Skin epidermis (tissue), 12 donors: ENCODE results near the gene CHRM5.

ENCODE experiments used
- H3K27ac ChIP-seq, 21 experiments: fragments of 200-600 bp; sonication (generic) in 11 of 21; one replicate each; pipeline ENCODE4 v1.5.0; 2020; ENCODE audit warnings: mild to moderate bottlenecking in 3 of 21, inconsistent platforms in 2 of 21, moderate library complexity in 2 of 21
- H3K4me3 ChIP-seq, 7 experiments: fragments of 200-600 bp; sonication (generic) in 2 of 7; one replicate each; pipeline ENCODE4 v1.5.0; 2020; ENCODE audit warnings: inconsistent platforms in 2 of 7, mild to moderate bottlenecking in 2 of 7, moderate library complexity in 1 of 7

CHRM5 gene, protein sequence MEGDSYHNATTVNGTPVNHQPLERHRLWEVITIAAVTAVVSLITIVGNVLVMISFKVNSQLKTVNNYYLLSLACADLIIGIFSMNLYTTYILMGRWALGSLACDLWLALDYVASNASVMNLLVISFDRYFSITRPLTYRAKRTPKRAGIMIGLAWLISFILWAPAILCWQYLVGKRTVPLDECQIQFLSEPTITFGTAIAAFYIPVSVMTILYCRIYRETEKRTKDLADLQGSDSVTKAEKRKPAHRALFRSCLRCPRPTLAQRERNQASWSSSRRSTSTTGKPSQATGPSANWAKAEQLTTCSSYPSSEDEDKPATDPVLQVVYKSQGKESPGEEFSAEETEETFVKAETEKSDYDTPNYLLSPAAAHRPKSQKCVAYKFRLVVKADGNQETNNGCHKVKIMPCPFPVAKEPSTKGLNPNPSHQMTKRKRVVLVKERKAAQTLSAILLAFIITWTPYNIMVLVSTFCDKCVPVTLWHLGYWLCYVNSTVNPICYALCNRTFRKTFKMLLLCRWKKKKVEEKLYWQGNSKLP

DNA sequence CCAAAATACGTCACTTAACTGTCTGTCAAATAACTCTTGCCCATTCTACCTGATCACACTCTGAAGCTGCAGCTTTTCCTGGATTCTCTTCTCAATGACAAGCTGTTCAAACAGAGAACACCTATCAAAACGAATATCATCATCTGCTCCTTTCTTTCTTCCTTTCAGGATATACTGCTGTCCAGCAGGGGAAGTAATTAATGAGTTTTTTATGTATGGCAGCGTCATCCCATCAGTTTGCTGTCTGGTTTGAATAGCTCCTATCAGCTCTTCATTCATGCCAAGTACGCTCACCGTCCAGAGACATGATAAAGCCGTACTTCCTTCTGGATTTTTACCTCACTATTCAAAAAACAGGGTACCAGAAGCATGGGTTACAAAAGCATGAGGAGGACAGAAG lies at the start of gene CHRM5:
Gene CHRM5 (plus strand): TSS at position 274 of the 400 bp plus-strand sequence. CDS start 94,221 bp downstream, outside the sequence.
- H3K27ac ChIP-seq = no peak within 1 kb of the TSS
- no peak within 1 kb of the TSS for H3K4me3 ChIP-seq

DNA sequence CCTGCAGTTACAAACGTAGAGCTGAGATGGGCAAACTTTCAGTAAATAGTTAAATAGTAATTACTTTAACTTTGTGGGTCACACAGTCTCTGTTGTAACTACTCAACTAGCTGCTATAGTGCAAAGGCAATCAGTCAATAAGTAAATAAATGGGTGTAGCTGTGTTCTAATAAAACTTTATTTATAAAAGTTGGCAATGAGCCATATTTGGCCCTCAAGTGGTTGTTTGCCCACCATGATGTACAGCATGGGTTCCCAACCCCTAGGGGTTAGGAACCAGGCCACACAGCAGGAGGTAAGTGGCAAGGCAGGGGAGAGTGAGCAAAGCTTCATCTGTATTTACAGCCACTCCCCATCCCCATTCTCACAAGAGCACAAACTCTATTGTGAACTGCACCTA lies 44.9 kb upstream of the CHRM5 start:
- no peak overlapping the region for H3K27ac ChIP-seq
- no peak overlapping the region for H3K4me3 ChIP-seq

DNA sequence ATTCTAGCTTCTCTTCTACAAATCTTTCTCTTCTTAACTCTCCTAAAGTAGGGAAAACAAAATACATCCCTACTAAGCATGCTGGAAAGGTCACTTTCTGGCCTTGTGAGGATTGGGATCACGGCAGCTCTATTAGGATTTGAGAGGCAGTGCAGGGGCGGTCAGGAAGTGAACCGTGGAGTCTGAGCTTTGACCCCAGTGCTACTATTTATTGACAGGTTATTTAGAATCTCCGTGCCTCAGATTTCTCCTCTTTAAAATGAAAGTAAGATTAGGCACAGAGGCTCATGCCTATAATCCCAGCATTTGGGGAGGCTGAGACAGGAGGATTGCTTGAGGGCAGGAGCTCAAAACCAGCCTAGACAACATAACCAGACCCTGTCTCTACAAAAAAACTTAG lies 42.0 kb upstream of the CHRM5 start:
- Histone ChIP-seq H3K27ac (no peak overlapping the region), H3K4me3 (no peak overlapping the region)

DNA sequence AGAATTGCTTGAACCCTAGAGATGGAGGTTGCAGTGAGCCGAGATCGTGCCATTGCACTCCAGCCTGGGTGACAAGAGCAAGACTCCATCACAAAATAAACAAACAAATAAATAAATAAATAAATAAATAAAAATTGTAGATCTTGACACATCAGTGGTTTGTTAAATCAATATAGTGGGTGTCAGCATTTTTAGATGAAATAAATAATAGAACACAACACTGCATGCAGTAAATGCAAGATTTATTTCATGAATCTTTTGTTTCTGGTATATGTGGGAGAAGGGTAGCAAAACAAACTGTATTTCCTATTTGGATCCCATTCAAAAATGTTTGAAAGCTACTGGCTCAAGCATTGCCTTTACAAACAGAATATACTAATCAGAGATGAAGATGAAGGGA lies 35.6 kb upstream of the CHRM5 start:
- Histone ChIP-seq H3K27ac (no peak overlapping the region), H3K4me3 (no peak overlapping the region)

DNA sequence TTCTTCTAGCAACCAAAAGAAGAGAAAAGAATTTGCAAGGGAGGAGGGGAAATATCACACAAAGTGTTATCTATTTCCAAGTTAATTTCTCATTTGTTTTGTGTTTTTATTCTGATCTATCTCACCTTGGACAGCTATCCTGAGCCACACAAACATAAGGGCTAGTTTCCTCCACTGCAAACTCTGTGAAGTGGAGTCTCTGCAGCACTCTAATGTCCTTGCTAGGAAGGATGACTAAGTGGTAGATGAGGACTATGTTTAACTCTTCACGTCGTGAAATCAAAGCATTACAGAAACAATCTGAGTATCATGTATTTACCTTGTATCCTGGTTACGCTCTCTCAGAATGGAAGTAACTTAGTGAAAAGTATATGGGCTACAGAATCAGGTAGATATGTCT lies 33.9 kb upstream of the CHRM5 start:
- Histone ChIP-seq H3K27ac (no peak overlapping the region), H3K4me3 (no peak overlapping the region)

DNA sequence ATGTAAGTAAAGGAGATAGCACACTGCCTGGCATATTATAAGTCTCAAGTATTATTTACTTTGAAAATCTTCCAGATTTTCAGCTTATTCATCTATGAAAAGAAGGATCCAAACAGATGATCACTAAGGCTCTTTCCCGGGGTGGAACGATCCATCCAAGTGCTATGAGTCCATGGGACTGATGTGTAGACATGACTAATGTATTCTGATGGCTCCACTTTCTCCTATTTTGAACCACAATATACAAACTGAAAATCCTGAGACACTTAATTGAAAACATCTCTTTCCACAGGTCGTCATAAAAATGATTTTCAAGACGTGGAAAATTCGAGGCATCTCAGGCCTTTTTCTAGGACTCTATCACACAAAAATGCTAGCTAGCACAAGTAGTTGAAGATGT lies 33.4 kb upstream of the CHRM5 start:
- Histone ChIP-seq H3K27ac (no peak overlapping the region), H3K4me3 (no peak overlapping the region)

DNA sequence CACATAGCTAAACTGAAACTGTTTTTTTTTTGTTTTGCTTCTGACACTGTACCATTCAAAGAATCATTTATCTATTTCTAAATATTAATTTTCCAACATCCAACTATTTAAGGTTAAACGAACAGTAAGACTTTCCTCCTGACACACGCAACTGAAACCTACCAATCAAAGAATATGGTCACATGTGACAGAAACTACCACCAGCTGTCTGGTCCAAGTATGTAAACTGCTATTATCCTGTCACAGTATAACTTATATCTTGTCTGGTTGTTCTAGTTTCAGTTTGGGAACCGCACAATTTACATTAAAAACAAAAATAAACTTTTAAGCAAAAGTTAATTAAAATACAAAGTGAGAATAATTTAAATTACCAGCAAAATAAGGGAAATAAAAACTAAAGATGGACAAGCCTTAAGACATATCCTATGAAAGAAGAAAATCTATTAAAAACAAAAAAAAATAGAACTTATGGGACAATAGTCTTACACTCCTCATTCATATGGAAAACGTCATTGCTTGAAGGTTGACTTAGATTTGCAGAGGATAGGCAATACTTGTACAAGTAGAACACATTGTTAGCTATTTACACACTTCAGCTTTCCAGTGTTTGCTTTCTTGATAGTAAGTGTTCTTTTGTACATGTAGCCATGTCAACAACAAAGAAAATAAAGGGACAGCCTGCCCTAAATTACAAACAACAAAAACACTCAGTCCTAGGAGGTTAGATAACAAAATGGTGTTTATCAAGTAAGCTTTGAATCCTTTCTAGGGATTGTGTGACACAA lies 26.8 kb upstream of the CHRM5 start:
- Histone ChIP-seq H3K27ac (no peak overlapping the region), H3K4me3 (no peak overlapping the region)

DNA sequence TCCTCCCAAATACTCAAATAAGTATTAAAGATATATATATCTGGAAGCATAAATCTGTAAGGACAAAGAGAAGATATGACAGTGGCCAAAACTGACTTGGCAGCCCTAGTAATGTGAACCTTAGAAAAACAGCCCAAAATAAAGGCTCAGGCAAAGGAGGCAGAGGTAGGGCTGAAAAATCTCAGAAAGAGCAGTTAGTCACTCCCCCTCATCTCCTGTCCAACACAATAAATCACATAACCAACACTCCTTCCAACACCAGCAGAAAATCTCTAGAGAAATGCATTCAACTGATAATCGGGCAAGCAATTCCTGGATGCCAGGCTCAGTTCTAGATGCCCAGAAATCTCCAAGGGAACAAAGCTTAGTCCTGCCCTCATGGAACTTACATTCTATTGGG lies 22.1 kb upstream of the CHRM5 start:
- H3K27ac ChIP-seq = no peak overlapping the region

DNA sequence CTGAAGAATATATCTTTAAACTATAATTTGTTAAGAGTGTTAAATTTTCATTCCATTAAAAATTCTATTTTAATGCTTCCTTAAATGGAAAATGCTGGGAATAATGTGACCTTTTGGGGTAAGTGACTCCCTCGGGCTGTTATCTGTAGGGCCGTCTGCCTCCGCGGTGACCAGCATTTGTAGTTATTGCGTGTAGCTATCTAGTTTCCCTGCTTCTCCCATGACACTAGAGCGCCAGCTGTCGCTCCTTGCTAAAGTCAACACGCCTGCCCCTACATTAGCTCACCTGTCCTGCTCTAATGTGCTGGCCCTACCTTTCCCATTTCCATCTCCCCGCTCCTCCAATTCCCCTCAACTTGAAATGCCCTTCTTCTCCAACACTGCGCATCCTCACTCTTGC lies 12.4 kb upstream of the CHRM5 start:
- no peak overlapping the region for H3K4me3 ChIP-seq
- H3K27ac ChIP-seq = no peak overlapping the region

More for the DNA sequence above, 22.1 kb upstream of the CHRM5 start:
- no peak overlapping the region for H3K4me3 ChIP-seq

DNA sequence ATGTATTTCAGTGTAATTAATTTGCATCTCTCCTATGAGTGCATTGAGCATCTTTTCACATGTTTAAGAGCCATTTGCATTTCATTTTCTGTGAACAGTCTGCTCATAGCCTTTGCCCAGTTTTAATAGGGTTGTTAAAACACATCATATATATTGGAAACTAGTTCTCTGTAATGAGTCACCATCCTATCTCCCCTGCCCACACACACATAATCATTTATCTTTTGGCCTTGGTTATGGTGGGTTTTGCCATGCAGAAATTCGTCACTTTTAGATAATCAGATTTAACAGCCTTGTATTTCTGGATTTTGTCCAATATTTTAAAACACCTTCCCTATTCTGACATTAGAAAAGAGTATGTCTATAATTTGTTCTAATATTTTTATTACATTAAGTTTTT lies 11.9 kb upstream of the CHRM5 start:
- H3K4me3 ChIP-seq = no peak overlapping the region
- H3K27ac ChIP-seq = no peak overlapping the region

DNA sequence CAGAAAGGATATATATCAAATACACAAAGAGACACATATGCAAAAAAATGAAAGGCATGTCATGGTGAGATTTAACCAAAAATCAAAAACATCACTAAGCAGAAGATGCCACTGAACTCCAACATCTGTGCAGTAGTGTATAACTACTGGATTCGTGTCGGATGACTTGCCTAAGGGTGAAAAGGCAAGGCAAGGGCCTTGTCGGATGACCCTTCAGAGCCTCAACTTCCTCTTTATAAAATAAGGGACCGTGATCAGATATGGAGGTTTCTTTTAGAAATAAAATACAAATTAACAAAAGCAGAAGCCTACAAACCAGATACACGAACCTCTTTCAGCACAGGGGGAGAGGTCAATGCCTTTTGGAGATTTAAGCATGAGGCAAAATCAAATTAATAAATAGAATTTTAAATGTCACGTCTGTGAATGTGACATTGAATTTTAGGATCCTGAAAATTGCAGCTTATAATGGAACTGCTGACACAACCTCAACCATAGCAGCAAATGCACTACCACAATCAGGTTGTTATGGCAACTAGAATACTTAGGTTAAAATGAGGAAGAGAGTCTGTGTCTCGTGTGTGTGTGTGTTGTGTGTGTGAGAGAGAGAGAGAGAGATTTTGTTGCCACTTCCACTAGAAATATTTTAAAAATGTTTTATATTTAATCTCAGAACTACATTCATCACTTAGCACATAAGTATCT lies 8.3 kb upstream of the CHRM5 start:
- no peak overlapping the region for H3K4me3 ChIP-seq
- no peak overlapping the region for H3K27ac ChIP-seq

DNA sequence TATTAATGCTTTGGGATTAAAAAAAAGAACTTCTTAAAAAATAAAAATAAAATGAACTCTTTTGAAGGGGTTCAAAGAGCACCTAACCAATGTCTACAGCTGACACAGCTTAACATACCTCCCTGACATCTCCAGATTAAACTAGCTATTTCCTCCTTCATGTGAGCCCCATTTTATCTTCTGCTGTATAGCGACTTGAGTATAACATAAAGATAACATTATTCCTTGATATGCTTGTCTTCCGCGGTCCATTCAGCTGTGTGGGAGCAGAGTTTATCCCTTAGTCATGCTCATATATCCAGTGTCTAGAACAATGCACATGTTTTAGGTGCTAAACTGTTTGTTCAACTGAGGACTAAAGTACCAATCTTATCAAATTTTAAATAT lies 7.8 kb upstream of the CHRM5 start:
- Histone ChIP-seq H3K4me3 (no peak overlapping the region), H3K27ac (no peak overlapping the region)

DNA sequence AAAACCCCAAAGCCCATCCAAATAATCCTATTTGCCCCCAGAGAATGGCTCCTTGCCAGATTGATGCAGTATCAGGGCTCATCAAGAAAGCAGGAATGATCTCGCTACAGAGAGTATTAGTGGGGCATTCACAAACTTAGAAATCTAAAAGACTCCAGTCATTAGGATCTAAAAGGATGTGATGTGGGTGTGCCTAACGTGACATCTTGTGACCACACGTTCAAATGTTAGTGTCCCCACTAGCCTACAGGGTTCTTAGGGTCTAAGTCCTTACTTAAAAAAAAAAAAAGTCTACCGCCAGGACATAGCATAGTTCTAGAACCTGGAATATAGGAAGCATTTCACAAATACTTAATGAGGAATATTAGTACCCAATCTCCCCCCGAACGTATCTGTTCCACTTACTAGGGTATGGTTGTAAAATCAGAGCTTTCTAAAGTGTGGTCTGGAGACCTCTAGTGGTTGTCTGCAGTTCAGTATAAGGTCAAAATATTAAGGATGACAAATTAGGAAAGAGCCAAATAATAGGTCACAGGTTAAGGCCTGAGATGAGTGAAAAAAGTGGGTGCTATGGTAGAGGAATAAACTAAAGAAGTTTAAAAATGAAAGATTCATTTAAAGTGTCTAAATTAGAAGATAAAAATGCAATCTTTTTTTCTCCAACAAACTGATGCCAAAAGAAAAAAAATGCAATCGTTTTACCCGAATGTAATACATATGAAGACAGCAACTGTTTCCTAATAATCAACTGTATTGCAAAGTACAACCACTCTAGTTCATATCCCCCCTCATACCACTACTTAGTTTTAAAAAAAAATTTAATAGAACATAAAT lies 4.2 kb upstream of the CHRM5 start:
- no peak overlapping the region for H3K4me3 ChIP-seq
- H3K27ac ChIP-seq = no peak overlapping the region

DNA sequence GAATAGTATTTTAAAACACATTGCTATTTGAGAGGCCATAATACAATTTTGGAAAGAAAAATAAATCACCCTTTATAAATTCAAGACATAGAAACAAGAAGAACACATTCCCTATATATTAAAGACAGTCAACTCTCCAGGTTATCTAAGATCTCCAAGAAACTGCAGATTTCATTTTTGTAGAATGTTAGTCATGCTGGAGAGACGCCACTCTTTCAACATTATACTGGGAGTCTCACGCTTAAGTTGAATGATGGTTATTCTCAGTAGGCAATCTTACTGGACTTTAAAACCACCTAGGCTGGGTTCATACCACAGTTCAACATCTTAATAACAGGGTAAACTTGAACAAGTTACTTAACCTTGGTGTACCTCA lies 3.6 kb upstream of the CHRM5 start:
- Histone ChIP-seq H3K4me3 (no peak overlapping the region), H3K27ac (no peak overlapping the region)

DNA sequence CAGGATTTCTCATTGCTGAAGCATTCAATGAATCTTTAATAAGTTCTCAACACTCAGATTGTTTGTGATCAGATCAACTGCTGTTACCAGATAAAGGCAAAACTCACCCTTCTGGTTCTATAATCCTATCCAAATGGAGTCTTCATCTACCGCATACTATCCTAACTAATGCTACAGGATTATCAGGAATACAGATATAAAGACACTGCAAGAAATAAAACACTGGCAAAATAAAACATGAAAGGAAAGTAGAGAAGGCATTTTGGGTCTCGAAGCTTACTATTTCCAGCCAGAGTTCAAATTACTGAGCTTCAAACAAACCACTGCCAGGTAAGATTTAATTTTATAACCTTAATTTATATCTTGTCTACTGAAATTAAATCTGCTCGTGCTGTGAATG lies 524 bp downstream of the CHRM5 start:
- H3K4me3 ChIP-seq = no peak overlapping the region
- no peak overlapping the region for H3K27ac ChIP-seq

DNA sequence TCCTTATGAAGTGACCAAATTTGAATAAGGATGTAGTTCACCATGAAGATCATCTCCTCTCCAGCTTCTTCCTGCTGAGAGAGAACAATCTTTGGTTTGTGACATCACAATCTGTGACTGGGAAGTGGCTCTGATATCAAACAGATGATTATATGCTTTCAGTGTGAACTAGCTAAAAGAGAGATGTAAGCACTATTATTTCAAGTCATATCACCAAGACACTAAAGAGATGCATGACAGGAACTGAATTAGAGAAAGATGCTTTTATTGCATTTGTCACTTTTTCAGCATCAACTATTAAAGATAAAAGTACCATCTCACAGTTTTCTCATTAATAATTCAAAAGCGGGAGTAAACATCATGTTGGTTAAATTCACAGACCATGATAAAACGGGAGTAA lies 3.5 kb downstream of the CHRM5 start:
- no peak overlapping the region for H3K27ac ChIP-seq
- H3K4me3 ChIP-seq = no peak overlapping the region

DNA sequence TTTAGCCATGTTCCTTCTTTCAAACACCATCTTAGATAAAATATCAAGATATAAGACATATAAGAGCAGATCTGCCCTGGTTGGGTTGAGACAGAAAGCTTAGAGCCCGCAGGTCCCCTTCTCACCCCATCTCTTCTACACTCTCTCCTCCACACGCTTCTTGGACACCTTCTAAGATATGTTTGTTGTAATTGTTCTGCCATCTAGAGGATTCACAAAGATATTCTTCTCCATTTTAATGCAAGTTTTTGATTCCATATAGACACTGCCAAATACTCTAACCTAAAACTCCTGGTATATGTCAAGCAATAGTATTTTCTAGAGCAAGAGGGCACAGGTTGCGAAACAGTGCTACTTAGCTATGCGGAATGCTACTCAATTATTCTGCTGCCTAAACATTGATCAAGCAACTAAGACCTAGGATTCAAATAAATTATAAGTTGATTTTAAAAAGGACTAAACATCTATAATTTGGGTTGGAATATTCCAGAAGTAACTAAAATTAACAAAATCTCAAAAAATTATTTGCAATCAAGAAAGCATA lies 6.8 kb downstream of the CHRM5 start:
- Histone ChIP-seq H3K4me3 (no peak overlapping the region), H3K27ac (no peak overlapping the region)

DNA sequence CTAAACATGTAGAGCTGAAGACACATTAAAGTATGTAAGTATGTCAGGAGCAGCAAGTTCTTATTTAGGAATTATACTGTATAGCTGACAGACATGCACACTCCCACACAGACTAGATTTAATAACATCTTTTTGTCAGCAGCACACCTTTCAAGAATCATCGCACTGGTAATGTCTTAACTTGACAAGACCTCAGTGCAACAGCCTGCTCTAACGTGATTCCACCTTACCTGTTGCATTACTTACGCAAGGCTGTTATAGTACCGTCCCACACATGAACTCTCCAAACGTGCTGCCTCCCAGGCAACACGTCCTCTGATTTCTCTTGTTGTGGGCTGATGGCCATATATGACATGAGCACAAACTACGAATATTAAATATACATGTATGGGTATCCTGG lies 11.9 kb downstream of the CHRM5 start:
- no peak overlapping the region for H3K4me3 ChIP-seq
- no peak overlapping the region for H3K27ac ChIP-seq

DNA sequence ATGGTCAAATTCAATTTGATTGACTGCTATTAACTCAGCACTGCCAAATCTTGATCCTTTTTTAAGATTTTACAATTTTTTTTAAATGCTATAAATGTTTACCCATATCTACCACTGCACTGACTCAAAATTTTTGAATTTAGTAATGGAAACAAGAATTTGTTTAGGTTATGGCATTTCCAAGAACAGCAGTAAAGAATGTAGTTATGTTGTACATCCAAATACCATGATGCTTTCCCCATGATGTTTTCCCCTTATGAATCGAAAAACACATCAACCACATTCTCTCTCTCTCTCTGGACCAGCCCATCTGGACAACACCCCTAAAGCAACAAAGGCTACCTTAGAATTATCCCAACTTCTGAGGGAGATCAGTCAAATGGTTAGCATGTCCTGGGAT lies 14.2 kb downstream of the CHRM5 start:
- no peak overlapping the region for H3K27ac ChIP-seq
- no peak overlapping the region for H3K4me3 ChIP-seq
